HL-60 (cell line): ENCODE measurements around the gene DPH1.

Experiments used
- DNase-seq, 2 experiments: peaks; one replicate each; pipeline ENCODE4 v3.0.0-alpha.2; 2010 to 2020; ENCODE audit warnings: low read depth in 1 of 2, low spot score in 1 of 2
- H3K27ac ChIP-seq: fragments of 250-450 bp; sonication (Bioruptor Pico); replicated peaks from 2 replicates; pipeline ENCODE4 v1.5.1; 2020; ENCODE audit warnings: mild to moderate bottlenecking, moderate library complexity
- H3K27me3 ChIP-seq: fragments of 250-450 bp; sonication (Bioruptor Pico); 2 replicates; pipeline ENCODE4 v1.5.1; 2021; ENCODE audit warnings: mild to moderate bottlenecking, moderate library complexity; ENCODE audit not compliant: insufficient read depth, poor library complexity, severe bottlenecking
- H3K4me3 ChIP-seq: replicated peaks from 2 replicates; pipeline ENCODE4 v1.5.1; 2011; ENCODE audit warnings: mild to moderate bottlenecking, control low read depth, low read length; ENCODE audit not compliant: insufficient read depth
- GABPA ChIP-seq: IDR thresholded peaks from 2 replicates; pipeline ENCODE4 v1.6.1; 2012; ENCODE audit warnings: low read depth
- POLR2AphosphoS5 ChIP-seq: IDR thresholded peaks from 2 replicates; pipeline ENCODE4 v1.6.1; 2012; ENCODE audit warnings: low read depth
- SPI1 ChIP-seq: IDR thresholded peaks from 2 replicates; pipeline ENCODE4 v1.6.1; 2012; ENCODE audit warnings: low read depth, mild to moderate bottlenecking, borderline replicate concordance
- TF ChIP-seq, protein P1 (sequence below): IDR thresholded peaks from 2 replicates; pipeline ENCODE4 v1.6.1; 2012; ENCODE audit warnings: low read depth; ENCODE audit not compliant: insufficient replicate concordance
- TF ChIP-seq, protein P2 (sequence below): IDR thresholded peaks from one replicate; pipeline ENCODE4 v1.5.1; 2011; ENCODE audit warnings: low read length, control low read depth, inconsistent platforms; ENCODE audit not compliant: insufficient read depth

Gene DPH1

DNA sequence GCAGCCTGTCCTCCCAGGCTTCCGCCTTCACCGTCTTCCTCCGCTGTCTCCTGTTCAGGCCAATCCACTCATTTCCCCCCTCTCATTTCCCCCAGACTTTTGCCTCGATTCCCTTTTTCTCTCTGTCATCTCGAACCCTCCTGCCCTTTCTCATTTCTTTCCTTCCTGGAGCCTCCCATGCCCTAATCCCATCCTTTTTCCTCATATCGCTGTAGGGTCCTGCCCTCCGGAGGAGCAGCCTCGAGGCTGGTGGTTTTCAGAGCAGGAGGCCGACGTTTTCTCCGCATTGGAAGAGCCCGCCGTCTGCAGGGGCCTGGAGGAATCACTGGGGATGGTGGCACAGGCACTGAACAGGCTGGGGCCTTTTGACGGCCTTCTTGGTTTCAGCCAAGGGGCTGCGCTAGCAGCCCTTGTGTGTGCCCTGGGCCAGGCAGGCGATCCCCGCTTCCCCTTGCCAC is 12.5 kb downstream of the DPH1 start:
- peak overlapping the region; percentile 65 for H3K4me3 ChIP-seq
- H3K27me3 ChIP-seq = no peaks in the 10 kb centered on the region
- TF ChIP-seq SPI1 (no peak), POLR2AphosphoS5 (no peak), GABPA (no peak)
- TF ChIP-seq, protein P1, sequence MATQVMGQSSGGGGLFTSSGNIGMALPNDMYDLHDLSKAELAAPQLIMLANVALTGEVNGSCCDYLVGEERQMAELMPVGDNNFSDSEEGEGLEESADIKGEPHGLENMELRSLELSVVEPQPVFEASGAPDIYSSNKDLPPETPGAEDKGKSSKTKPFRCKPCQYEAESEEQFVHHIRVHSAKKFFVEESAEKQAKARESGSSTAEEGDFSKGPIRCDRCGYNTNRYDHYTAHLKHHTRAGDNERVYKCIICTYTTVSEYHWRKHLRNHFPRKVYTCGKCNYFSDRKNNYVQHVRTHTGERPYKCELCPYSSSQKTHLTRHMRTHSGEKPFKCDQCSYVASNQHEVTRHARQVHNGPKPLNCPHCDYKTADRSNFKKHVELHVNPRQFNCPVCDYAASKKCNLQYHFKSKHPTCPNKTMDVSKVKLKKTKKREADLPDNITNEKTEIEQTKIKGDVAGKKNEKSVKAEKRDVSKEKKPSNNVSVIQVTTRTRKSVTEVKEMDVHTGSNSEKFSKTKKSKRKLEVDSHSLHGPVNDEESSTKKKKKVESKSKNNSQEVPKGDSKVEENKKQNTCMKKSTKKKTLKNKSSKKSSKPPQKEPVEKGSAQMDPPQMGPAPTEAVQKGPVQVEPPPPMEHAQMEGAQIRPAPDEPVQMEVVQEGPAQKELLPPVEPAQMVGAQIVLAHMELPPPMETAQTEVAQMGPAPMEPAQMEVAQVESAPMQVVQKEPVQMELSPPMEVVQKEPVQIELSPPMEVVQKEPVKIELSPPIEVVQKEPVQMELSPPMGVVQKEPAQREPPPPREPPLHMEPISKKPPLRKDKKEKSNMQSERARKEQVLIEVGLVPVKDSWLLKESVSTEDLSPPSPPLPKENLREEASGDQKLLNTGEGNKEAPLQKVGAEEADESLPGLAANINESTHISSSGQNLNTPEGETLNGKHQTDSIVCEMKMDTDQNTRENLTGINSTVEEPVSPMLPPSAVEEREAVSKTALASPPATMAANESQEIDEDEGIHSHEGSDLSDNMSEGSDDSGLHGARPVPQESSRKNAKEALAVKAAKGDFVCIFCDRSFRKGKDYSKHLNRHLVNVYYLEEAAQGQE = no peak
- TF ChIP-seq, protein P2, sequence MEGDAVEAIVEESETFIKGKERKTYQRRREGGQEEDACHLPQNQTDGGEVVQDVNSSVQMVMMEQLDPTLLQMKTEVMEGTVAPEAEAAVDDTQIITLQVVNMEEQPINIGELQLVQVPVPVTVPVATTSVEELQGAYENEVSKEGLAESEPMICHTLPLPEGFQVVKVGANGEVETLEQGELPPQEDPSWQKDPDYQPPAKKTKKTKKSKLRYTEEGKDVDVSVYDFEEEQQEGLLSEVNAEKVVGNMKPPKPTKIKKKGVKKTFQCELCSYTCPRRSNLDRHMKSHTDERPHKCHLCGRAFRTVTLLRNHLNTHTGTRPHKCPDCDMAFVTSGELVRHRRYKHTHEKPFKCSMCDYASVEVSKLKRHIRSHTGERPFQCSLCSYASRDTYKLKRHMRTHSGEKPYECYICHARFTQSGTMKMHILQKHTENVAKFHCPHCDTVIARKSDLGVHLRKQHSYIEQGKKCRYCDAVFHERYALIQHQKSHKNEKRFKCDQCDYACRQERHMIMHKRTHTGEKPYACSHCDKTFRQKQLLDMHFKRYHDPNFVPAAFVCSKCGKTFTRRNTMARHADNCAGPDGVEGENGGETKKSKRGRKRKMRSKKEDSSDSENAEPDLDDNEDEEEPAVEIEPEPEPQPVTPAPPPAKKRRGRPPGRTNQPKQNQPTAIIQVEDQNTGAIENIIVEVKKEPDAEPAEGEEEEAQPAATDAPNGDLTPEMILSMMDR = no peak
- no peak for DNase-seq
- peak overlapping the region; percentile 82 for H3K27ac ChIP-seq

DNA sequence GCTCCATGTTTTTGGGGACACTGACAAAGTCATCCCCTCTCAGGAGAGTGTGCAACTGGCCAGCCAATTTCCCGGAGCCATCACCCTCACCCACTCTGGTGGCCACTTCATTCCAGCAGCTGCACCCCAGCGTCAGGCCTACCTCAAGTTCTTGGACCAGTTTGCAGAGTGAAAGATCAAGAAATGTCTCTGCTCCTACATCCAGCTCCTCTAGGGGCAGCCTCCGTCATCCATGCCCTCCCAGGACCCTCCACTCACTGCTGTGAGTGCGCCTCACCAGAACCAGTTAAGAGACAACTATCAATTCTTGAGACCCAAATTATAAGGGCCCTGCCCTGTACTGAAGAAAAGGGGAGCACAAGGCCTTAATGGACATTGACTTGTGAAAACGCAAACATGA is 13.0 kb downstream of the DPH1 start:
- no peak for DNase-seq
- peak overlapping the region; percentile 65 for H3K4me3 ChIP-seq
- no peaks in the 10 kb centered on the region for H3K27me3 ChIP-seq
- TF ChIP-seq, protein P2 = no peak
- TF ChIP-seq SPI1 (no peak), POLR2AphosphoS5 (no peak), GABPA (no peak)
- TF ChIP-seq, protein P1 = no peak
- H3K27ac ChIP-seq = no peak overlapping the region

DNA sequence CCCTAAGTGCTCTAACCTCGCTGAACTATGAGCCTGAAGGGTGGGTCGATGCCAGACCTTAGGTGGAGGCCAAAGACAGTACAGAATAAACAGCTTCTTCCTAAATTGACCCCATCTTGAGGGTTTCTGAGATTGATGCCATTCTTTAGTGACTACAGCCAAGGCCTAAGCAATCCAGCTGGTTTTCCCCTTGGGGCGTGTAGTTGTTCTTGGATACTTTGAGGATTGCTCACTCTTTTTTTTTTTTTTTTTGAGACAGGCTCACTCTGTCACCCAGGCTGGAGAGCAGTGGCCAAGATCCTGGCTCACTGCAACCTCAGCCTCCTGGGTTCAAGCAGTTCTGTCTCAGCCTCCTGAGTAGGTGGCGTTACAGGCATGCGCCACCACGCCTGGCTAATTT is 13.8 kb downstream of the DPH1 start:
- TF ChIP-seq POLR2AphosphoS5 (no peak), SPI1 (no peak), GABPA (no peak)
- TF ChIP-seq, protein P1 = no peak
- TF ChIP-seq, protein P2 = no peak
- H3K4me3 ChIP-seq = no peak overlapping the region
- H3K27ac ChIP-seq = no peak overlapping the region
- no peaks in the 10 kb centered on the region for H3K27me3 ChIP-seq
- no peak for DNase-seq
